Loucy (cell line): ENCODE data around the gene CTNNA2.

Source experiments
- EZH2phosphoT487 ChIP-seq: fragments of 200-600 bp; IDR thresholded peaks from 2 replicates; pipeline ENCODE4 v1.6.1; 2018; ENCODE audit warnings: antibody characterized with exemption, mild to moderate bottlenecking, moderate library complexity, borderline replicate concordance
- TF ChIP-seq, protein P1 (sequence below): fragments of 200-600 bp; sonication (generic); conservative IDR thresholded peaks from 2 replicates; pipeline ENCODE4 v1.5.1; 2014; ENCODE audit warnings: mild to moderate bottlenecking, antibody characterized with exemption, low read length

DNA sequence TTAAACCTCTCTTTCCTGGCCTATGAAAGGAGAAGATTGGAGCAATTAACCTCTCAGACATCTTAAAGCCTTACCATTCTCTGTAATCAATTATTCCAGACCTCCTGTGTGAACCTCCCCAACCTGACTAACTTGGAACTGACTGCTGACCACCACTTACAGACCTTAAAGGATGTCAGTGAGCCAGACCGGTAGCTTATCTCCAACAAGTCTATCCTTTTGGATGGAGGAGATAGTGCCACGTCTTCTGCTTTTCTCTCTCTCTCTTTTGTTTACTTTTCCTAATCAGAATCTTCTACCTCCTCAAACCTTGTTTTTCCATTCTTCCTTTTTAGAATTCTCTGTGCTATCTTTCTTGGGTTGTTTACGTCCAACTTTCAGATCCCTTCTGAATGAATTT lies 734.5 kb downstream of the CTNNA2 start:
- TF ChIP-seq, protein P1, sequence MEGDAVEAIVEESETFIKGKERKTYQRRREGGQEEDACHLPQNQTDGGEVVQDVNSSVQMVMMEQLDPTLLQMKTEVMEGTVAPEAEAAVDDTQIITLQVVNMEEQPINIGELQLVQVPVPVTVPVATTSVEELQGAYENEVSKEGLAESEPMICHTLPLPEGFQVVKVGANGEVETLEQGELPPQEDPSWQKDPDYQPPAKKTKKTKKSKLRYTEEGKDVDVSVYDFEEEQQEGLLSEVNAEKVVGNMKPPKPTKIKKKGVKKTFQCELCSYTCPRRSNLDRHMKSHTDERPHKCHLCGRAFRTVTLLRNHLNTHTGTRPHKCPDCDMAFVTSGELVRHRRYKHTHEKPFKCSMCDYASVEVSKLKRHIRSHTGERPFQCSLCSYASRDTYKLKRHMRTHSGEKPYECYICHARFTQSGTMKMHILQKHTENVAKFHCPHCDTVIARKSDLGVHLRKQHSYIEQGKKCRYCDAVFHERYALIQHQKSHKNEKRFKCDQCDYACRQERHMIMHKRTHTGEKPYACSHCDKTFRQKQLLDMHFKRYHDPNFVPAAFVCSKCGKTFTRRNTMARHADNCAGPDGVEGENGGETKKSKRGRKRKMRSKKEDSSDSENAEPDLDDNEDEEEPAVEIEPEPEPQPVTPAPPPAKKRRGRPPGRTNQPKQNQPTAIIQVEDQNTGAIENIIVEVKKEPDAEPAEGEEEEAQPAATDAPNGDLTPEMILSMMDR = no peak
- TF ChIP-seq EZH2phosphoT487 = no peak
